CD14-positive monocyte (primary cell): ENCODE results near the gene TNNT3. TPM values are rescaled to one million over a fixed set of nuclear protein-coding genes. Genes with fewer than 3 reads are reported as not detected.
A peak's percentile ranks its signal among the peaks of the same experiment; 100 is the strongest.

Experiments used
- DNase-seq, 3 donors: peaks; one replicate each; pipeline ENCODE4 v3.0.0-alpha.2; 2011 to 2022
- H2AFZ ChIP-seq: 2 replicates; pipeline ENCODE4 v1.6.0; 2012; ENCODE audit warnings: mild to moderate bottlenecking, low read depth, low read length, inconsistent platforms; ENCODE audit not compliant: insufficient read depth, poor library complexity, severe bottlenecking
- H3K27ac ChIP-seq, 2 donors: 1 replicate in 1 of 2; 2 replicates in 1 of 2; pipeline ENCODE4 v1.5.1; 2012 to 2013; ENCODE audit warnings: low read length in 2 of 2, control low read depth in 1 of 2, inconsistent platforms in 1 of 2, low read depth in 1 of 2, mild to moderate bottlenecking in 1 of 2
- H3K27me3 ChIP-seq, 2 donors: one replicate each; pipeline versions ENCODE4 v1.6.0 to v1.6.1; 2011 to 2013; ENCODE audit warnings: low read length in 2 of 2; ENCODE audit not compliant: control insufficient read depth in 2 of 2, insufficient read depth in 2 of 2
- H3K36me3 ChIP-seq, 2 donors: replicated peaks in 1 of 2; 1 replicate in 1 of 2; 2 replicates in 1 of 2; pipeline versions ENCODE4 v1.5.1 to v1.6.1; 2012 to 2013; ENCODE audit warnings: low read length in 2 of 2, control low read depth in 1 of 2, inconsistent platforms in 1 of 2, mild to moderate bottlenecking in 1 of 2; ENCODE audit not compliant: insufficient read depth in 2 of 2, control insufficient read depth in 1 of 2
- H3K4me1 ChIP-seq, 2 donors: 1 replicate in 1 of 2; 2 replicates in 1 of 2; pipeline versions ENCODE4 v1.5.1 to v1.6.1; 2012 to 2013; ENCODE audit warnings: low read length in 2 of 2, control low read depth in 1 of 2, inconsistent platforms in 1 of 2, mild to moderate bottlenecking in 1 of 2, moderate library complexity in 1 of 2; ENCODE audit not compliant: insufficient read depth in 2 of 2, control insufficient read depth in 1 of 2
- H3K4me2 ChIP-seq: replicated peaks from 2 replicates; pipeline ENCODE3; 2012; ENCODE audit warnings: low read length, moderate library complexity, mild to moderate bottlenecking; ENCODE audit not compliant: poor library complexity, severe bottlenecking; ENCODE audit errors: extremely low read depth
- H3K4me3 ChIP-seq, 3 experiments: fragments of 200-600 bp in 1 of 3; sonication (generic) in 1 of 3; replicated peaks in 1 of 3; 1 replicate in 2 of 3; 2 replicates in 1 of 3; pipeline ENCODE4 v1.5.1; 2011 to 2013; ENCODE audit warnings: low read length in 3 of 3, mild to moderate bottlenecking in 3 of 3, control low read depth in 2 of 3, low read depth in 2 of 3, inconsistent platforms in 1 of 3, moderate library complexity in 1 of 3
- H3K79me2 ChIP-seq: 2 replicates; pipeline ENCODE4 v1.6.0; 2012; ENCODE audit warnings: mild to moderate bottlenecking, control low read depth, inconsistent platforms, low read length, moderate library complexity; ENCODE audit not compliant: insufficient read depth
- H3K9ac ChIP-seq: 2 replicates; pipeline ENCODE4 v1.6.0; 2017; ENCODE audit warnings: low read length, mild to moderate bottlenecking; ENCODE audit not compliant: insufficient read depth, poor library complexity, severe bottlenecking
- H3K9me3 ChIP-seq, 2 donors: replicated peaks in 1 of 2; 1 replicate in 1 of 2; 2 replicates in 1 of 2; pipeline versions ENCODE4 v1.5.1 to v1.6.1; 2012 to 2013; ENCODE audit warnings: low read length in 2 of 2, control low read depth in 1 of 2; ENCODE audit not compliant: control insufficient read depth in 1 of 2, insufficient read depth in 1 of 2
- H4K20me1 ChIP-seq: 2 replicates; pipeline ENCODE4 v1.6.0; 2012; ENCODE audit warnings: mild to moderate bottlenecking, low read length, control low read depth, moderate library complexity; ENCODE audit not compliant: insufficient read depth
- H3K27ac Mint-ChIP-seq, 7 donors: one replicate each; pipeline ENCODE4 v1.8.0; 2020; ENCODE audit warnings: mild to moderate bottlenecking in 7 of 7, mixed read lengths in 7 of 7, moderate library complexity in 6 of 7, inconsistent platforms in 2 of 7
- H3K27me3 Mint-ChIP-seq, 3 donors: one replicate each; pipeline ENCODE4 v1.8.0; 2021 to 2022; ENCODE audit warnings: low read depth in 3 of 3, mild to moderate bottlenecking in 3 of 3, mixed read lengths in 3 of 3, moderate library complexity in 3 of 3, inconsistent platforms in 1 of 3
- H3K36me3 Mint-ChIP-seq, 2 donors: one replicate each; pipeline ENCODE4 v1.8.0; 2020; ENCODE audit warnings: mixed read lengths in 2 of 2, inconsistent platforms in 1 of 2, mild to moderate bottlenecking in 1 of 2
- H3K4me1 Mint-ChIP-seq: one replicate; pipeline ENCODE4 v1.8.0; 2020; ENCODE audit warnings: mild to moderate bottlenecking, mixed read lengths
- H3K4me3 Mint-ChIP-seq, 2 donors: one replicate each; pipeline ENCODE4 v1.8.0; 2020; ENCODE audit warnings: mild to moderate bottlenecking in 2 of 2, mixed read lengths in 2 of 2, moderate library complexity in 1 of 2
- H3K9me3 Mint-ChIP-seq, 7 donors: one replicate each; pipeline ENCODE4 v1.8.0; 2020 to 2022; ENCODE audit warnings: mixed read lengths in 7 of 7, mild to moderate bottlenecking in 6 of 7, moderate library complexity in 6 of 7, inconsistent platforms in 2 of 7
- WGBS: methylation state at CpG from one replicate; pipeline ENCODE4 v1.1.5; 2013; ENCODE audit warnings: missing lambda C conversion rate; ENCODE audit not compliant: insufficient coverage; 5-methylcytosine and 5-hydroxymethylcytosine counted together
- intact Hi-C, 2 donors: fragments of 100-400 bp; cut with micrococcal nuclease; formaldehyde crosslinking; loops; one replicate each; pipeline versions ENCODE4 v1.15.0 to v1.15.1; 2023
- polyA plus RNA-seq, 3 donors: library from polyadenylated mRNA; depleted of rRNA in 1 of 3; unstranded in 2 of 3; stranded (reverse) in 1 of 3; fragments of 300-500 nt in 2 of 3; fragments of >200 nt in 1 of 3; fragmentation: Illumina TruSeq in 2 of 3; gene quantifications; 1 replicate in 2 of 3; 2 replicates in 1 of 3; pipeline ENCODE4 v1.2.3, GENCODE V29; 2012 to 2021
- TF ChIP-seq, protein P1 (sequence below): fragments of 200-600 bp; IDR thresholded peaks from one replicate; pipeline ENCODE4 v1.8.0; 2022; ENCODE audit warnings: antibody characterized with exemption, mild to moderate bottlenecking

Gene TNNT3
- polyA plus RNA-seq, 3 donors, result 1.4 TPM; not detected in 2

DNA sequence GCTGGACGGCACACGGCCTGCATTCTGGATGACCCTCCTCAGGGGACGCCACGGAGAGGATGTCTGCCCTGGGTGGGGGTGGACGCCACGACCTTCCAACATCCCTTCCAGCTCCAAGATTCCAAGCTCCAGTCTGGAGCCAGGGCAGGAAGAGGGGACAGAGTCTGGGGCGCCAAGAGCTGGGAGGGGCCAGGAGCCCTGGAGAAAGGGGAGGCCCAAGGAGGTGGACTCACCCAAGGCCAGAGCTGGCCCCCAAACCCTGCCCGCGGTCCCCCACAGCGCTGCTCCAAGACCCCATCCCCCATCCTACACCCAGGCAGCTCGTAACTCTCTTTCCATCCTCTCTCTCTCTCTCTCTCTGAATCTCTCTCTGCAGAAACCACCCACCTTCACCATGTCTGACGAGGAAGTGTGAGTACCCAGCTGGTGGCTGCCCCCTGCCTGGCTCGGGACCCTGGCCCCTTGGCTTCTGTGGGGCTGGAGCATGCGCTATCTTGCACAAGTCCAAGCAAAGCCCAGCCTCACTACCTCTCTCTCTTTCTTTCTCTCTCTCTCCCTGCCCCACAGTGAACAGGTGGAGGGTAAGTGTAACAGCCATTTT, 3.1 kb downstream of the TNNT3 start:
- Histone ChIP-seq H3K4me1 (peaks cover 0 to 10% of the 10 kb centered on the region in 2 donors), H3K9me3 (no peaks in the 10 kb centered on the region), H3K9ac (no peak overlapping the region), H3K4me3 (no peak overlapping the region), H3K27me3 (no peaks in the 10 kb centered on the region), H2AFZ (no peak overlapping the region), H3K36me3 (no peaks in the 10 kb centered on the region), H3K79me2 (no peaks in the 10 kb centered on the region), H3K27ac (no peak overlapping the region), H3K4me2 (no peak overlapping the region), H4K20me1 (peaks cover 4% of the 10 kb centered on the region)
- Mint-ChIP-seq H3K9me3 (peaks cover 0 to 4% (median 0%) of the 10 kb centered on the region in 7 donors), H3K4me3 (no peak overlapping the region), H3K27ac (no peak overlapping the region), H3K4me1 (peaks cover 9% of the 10 kb centered on the region), H3K36me3 (no peaks in the 10 kb centered on the region), H3K27me3 (peaks cover 7 to 16% (median 10%) of the 10 kb centered on the region in 3 donors)
- 80% methylated on average over 12 of the region's 14 CpGs for WGBS
- TF ChIP-seq, protein P1, sequence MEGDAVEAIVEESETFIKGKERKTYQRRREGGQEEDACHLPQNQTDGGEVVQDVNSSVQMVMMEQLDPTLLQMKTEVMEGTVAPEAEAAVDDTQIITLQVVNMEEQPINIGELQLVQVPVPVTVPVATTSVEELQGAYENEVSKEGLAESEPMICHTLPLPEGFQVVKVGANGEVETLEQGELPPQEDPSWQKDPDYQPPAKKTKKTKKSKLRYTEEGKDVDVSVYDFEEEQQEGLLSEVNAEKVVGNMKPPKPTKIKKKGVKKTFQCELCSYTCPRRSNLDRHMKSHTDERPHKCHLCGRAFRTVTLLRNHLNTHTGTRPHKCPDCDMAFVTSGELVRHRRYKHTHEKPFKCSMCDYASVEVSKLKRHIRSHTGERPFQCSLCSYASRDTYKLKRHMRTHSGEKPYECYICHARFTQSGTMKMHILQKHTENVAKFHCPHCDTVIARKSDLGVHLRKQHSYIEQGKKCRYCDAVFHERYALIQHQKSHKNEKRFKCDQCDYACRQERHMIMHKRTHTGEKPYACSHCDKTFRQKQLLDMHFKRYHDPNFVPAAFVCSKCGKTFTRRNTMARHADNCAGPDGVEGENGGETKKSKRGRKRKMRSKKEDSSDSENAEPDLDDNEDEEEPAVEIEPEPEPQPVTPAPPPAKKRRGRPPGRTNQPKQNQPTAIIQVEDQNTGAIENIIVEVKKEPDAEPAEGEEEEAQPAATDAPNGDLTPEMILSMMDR, result no peak
- no peak for DNase-seq
- intact Hi-C loops, result loop anchor here in 1 of 2 donors (5.0 to 10.0 kb wide), 2 partner anchors 225 to 232 kb away; partner anchors contain the start of gene KRTAP5-6

DNA sequence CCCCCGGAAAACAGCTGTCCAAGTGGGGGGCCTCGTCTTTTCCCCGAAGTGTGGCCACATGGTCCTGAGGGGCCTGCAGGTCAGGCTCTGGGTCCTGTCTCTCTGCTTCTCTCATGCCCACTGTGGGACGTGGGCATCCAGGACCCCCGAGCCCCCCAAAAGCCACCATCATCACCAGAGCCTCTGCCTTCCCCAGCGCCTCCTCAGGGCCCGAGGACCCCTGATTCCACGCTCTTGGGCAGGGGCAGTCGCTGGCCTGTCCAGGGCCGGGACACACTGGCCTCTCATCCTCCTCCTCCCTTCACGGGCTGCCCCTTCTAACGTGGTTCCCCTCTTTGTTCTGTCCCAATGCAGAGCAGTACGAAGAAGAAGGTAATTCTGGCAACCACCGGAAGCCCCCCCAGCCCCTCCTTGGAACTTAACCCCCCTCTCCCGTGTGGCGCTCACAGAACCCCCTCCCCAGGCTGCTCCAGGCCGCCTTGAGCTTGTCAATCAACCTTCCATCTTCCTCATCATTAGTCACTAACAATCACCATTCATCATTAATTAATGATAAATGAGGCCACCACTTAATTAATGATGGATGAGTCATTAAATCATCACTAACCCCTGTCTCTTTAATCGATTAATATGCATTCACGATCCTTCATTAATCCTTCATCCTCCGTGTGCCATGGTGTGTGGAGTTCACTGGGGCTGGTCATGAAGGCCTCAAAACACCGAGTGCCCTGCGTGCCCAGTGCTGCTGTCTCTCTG, 3.9 kb downstream of the TNNT3 start:
- peaks cover 0 to 10% of the 10 kb centered on the region in 2 donors for H3K4me1 ChIP-seq
- TF ChIP-seq, protein P1, result no peak
- WGBS, result 88% methylated on average over 14 of the region's 22 CpGs
- no peak overlapping the region for H3K4me3 Mint-ChIP-seq
- no peaks in the 10 kb centered on the region for H3K27me3 ChIP-seq
- H3K36me3 ChIP-seq, result no peaks in the 10 kb centered on the region
- H3K4me1 Mint-ChIP-seq, result peaks cover 9% of the 10 kb centered on the region
- no peaks in the 10 kb centered on the region for H3K79me2 ChIP-seq
- peaks cover 7 to 16% (median 10%) of the 10 kb centered on the region in 3 donors for H3K27me3 Mint-ChIP-seq
- peaks cover 0 to 4% (median 0%) of the 10 kb centered on the region in 7 donors for H3K9me3 Mint-ChIP-seq
- no peak overlapping the region for H3K9ac ChIP-seq
- no peak overlapping the region for H3K27ac ChIP-seq
- H2AFZ ChIP-seq, result no peak overlapping the region
- no peak for DNase-seq
- no peak overlapping the region for H3K4me2 ChIP-seq
- H3K9me3 ChIP-seq, result no peaks in the 10 kb centered on the region
- peak overlapping the region in 1 of 7 donors; percentile 58 for H3K27ac Mint-ChIP-seq
- no peaks in the 10 kb centered on the region for H4K20me1 ChIP-seq
- H3K4me3 ChIP-seq, result no peak overlapping the region
- no peaks in the 10 kb centered on the region for H3K36me3 Mint-ChIP-seq
- intact Hi-C loops, result loop anchor here in 1 of 2 donors (5.0 to 10.0 kb wide), 2 partner anchors 226 to 231 kb away; partner anchors contain the start of gene KRTAP5-6
